Breast epithelium (tissue), 4 donors: ENCODE results near the gene TMEM218. TPM values are rescaled to one million over a fixed set of nuclear protein-coding genes. Genes with fewer than 3 reads are reported as not detected.

Experiments
- DNase-seq, 2 donors: peaks; one replicate each; pipeline ENCODE4 v3.0.0-alpha.2; 2019; ENCODE audit warnings: low spot score in 2 of 2
- H3K27ac ChIP-seq, 2 donors: fragments of 200-600 bp; sonication (generic) in 1 of 2; one replicate each; pipeline ENCODE4 v1.5.1; 2016 to 2019; ENCODE audit warnings: mild to moderate bottlenecking in 1 of 2
- H3K27me3 ChIP-seq, 2 donors: fragments of 200-600 bp; sonication (generic) in 1 of 2; one replicate each; pipeline versions ENCODE4 v1.5.1 to v1.6.0; 2017 to 2019; ENCODE audit warnings: control low read depth in 1 of 2, mild to moderate bottlenecking in 1 of 2
- H3K36me3 ChIP-seq: fragments of 200-600 bp; one replicate; pipeline ENCODE4 v1.5.1; 2019
- H3K4me1 ChIP-seq, 2 donors: fragments of 200-600 bp; sonication (generic); one replicate each; pipeline ENCODE4 v1.5.1; 2016 to 2019; ENCODE audit warnings: control low read depth in 1 of 2
- H3K4me3 ChIP-seq, 3 donors: fragments of 200-600 bp; sonication (generic); 1 replicate in 2 of 3; 2 replicates in 1 of 3; pipeline ENCODE4 v1.5.1; 2016 to 2019; ENCODE audit warnings: mild to moderate bottlenecking in 3 of 3, moderate library complexity in 2 of 3
- H3K9me3 ChIP-seq, 2 donors: fragments of 200-600 bp; sonication (generic) in 1 of 2; one replicate each; pipeline ENCODE4 v1.5.1; 2016 to 2019; ENCODE audit warnings: control low read depth in 1 of 2
- CTCF ChIP-seq, 3 donors: fragments of 450-650 bp; IDR thresholded peaks; one replicate each; pipeline ENCODE4 v1.5.1; 2016 to 2017; ENCODE audit warnings: antibody characterized with exemption in 3 of 3, mild to moderate bottlenecking in 3 of 3, moderate library complexity in 3 of 3
- POLR2A ChIP-seq: fragments of 450-650 bp; IDR thresholded peaks from one replicate; pipeline ENCODE4 v1.6.1; 2016; ENCODE audit warnings: antibody characterized with exemption, mild to moderate bottlenecking, moderate library complexity
- POLR2AphosphoS5 ChIP-seq, 3 donors: sonication (generic); formaldehyde crosslinking; IDR thresholded peaks; one replicate each; pipeline ENCODE4 v1.6.1; 2017; ENCODE audit warnings: antibody characterized with exemption in 3 of 3
- intact Hi-C: fragments of 100-400 bp; cut with DNase I; formaldehyde crosslinking; loops from one replicate; pipeline ENCODE4 v1.15.1; 2023; ENCODE audit warnings: low total_unique reads
- total RNA-seq, 3 donors: library from RNA; depleted of rRNA; stranded (reverse); fragments of >200 nt; gene quantifications; one replicate each; pipeline ENCODE4 v1.1.0, GENCODE V29; 2016

The TMEM218 gene
- total RNA-seq, 3 donors from 2014 or later = 20.6 to 26.2 (median 22.4) TPM

- no peak for DNase-seq
Observed at GRCh38 chr11:125063429-125064043, 47.9 kb downstream of the TMEM218 start.

GRCh38 chr11:125062931-125063428, 48.4 kb downstream of the TMEM218 start, which contains the start of gene SLC37A2:
SLC37A2 (plus strand) TSS chr11:125063305; CDS start chr11:125063368, 63 bp downstream.
- no peaks in the 10 kb centered on the region for H3K9me3 ChIP-seq
- H3K36me3 ChIP-seq = no peaks in the 10 kb centered on the region
- peak within 1 kb of the TSS; percentile 57 to 63 for H3K27ac ChIP-seq
- peak in 1 of 2 donors; percentile 51 for DNase-seq
- peaks cover 0 to 11% of the 10 kb centered on the region in 2 donors for H3K27me3 ChIP-seq
- intact Hi-C loops = no loop called here
- H3K4me1 ChIP-seq = no peaks in the 10 kb centered on the region
- TF ChIP-seq POLR2AphosphoS5 (IDR thresholded peaks at IDR 0.05) (peak in 1 of 3 donors; percentile 21), POLR2A (no peak), CTCF (IDR thresholded peaks at IDR 0.05) (peak in 1 of 3 donors; percentile 10)
- peak within 1 kb of the TSS; percentile 60 to 77 (median 69) for H3K4me3 ChIP-seq

More at GRCh38 chr11:125063429-125064043, 47.9 kb downstream of the TMEM218 start:
- Histone ChIP-seq H3K27ac (peak overlapping the region; percentile 57 to 63), H3K4me3 (peak overlapping the region; percentile 60 to 77 (median 69)), H3K9me3 (no peaks in the 10 kb centered on the region), H3K27me3 (peaks cover 0 to 11% of the 10 kb centered on the region in 2 donors), H3K4me1 (no peaks in the 10 kb centered on the region), H3K36me3 (no peaks in the 10 kb centered on the region)
- intact Hi-C loops = no loop called here
- no peak for TF ChIP-seq POLR2AphosphoS5 (IDR thresholded peaks at IDR 0.05)
- TF ChIP-seq CTCF (IDR thresholded peaks at IDR 0.05) = no peak
- TF ChIP-seq POLR2A = no peak

- no peak for TF ChIP-seq POLR2AphosphoS5 (IDR thresholded peaks at IDR 0.05)
- no peak for DNase-seq
- peak overlapping the region; percentile 60 to 77 (median 69) for H3K4me3 ChIP-seq
- no peaks in the 10 kb centered on the region for H3K4me1 ChIP-seq
- H3K36me3 ChIP-seq = no peaks in the 10 kb centered on the region
- peak overlapping the region; percentile 57 to 63 for H3K27ac ChIP-seq
- peaks cover 0 to 11% of the 10 kb centered on the region in 2 donors for H3K27me3 ChIP-seq
- intact Hi-C loops = no loop called here
- H3K9me3 ChIP-seq = no peaks in the 10 kb centered on the region
Observed at GRCh38 chr11:125062218-125062930, 49.1 kb downstream of the TMEM218 start.

- Histone ChIP-seq H3K4me3 (no peak overlapping the region), H3K27me3 (peaks cover 0 to 11% of the 10 kb centered on the region in 2 donors), H3K4me1 (no peaks in the 10 kb centered on the region), H3K27ac (no peak overlapping the region), H3K36me3 (no peaks in the 10 kb centered on the region), H3K9me3 (no peaks in the 10 kb centered on the region)
- intact Hi-C loops = no loop called here
- no peak for TF ChIP-seq POLR2AphosphoS5 (IDR thresholded peaks at IDR 0.05)
- no peak for TF ChIP-seq POLR2A
- TF ChIP-seq CTCF (IDR thresholded peaks at IDR 0.05) = no peak
- DNase-seq = no peak
Observed at GRCh38 chr11:125061281-125061680, 50.1 kb downstream of the TMEM218 start.

GRCh38 chr11:125057693-125058016, 53.8 kb downstream of the TMEM218 start:
- TF ChIP-seq POLR2AphosphoS5 (IDR thresholded peaks at IDR 0.05) = no peak
- TF ChIP-seq POLR2A = no peak
- no peak for TF ChIP-seq CTCF (IDR thresholded peaks at IDR 0.05)

More at GRCh38 chr11:125057693-125058016, 53.8 kb downstream of the TMEM218 start:
- Histone ChIP-seq H3K27me3 (no peaks in the 10 kb centered on the region), H3K4me3 (no peak overlapping the region), H3K27ac (no peak overlapping the region), H3K9me3 (no peaks in the 10 kb centered on the region), H3K4me1 (no peaks in the 10 kb centered on the region), H3K36me3 (no peaks in the 10 kb centered on the region)
- DNase-seq = no peak
- intact Hi-C loops = no loop called here
